GM18909 (cell line): ENCODE measurements around the gene PRICKLE1.
"Not testable (repeated sequence)": the region's sequence is repeated elsewhere in the genome, so short reads cannot be mapped to it uniquely, and the experiment has no call there.

Experiments used
- ATAC-seq: cut with Tn5 transposase; IDR thresholded peaks from one replicate; pipeline ENCODE4 v1.9.1; 2021; ENCODE audit warnings: mild to moderate bottlenecking; ENCODE audit not compliant: unreplicated experiment, poor library complexity

The PRICKLE1 gene

DNA sequence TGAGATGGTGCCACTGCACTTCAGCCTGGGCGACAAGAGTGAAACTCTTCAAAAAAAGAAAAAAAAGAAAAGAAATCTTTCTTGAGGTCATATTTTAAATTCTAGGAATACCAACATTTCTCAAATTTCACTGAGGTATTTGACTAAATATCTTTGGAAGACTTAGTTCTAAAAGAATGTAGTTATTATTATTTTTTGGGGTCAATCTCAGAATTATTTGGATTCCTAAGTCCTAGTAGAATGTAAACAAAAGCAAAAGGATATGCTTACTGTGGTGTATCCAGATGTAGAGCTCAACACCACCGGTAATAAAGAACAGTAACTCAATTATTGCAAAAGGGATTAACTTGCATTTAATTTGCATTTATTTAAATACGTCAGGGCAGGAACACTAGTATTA, 25.0 kb downstream of the PRICKLE1 start:
- no peak for ATAC-seq

DNA sequence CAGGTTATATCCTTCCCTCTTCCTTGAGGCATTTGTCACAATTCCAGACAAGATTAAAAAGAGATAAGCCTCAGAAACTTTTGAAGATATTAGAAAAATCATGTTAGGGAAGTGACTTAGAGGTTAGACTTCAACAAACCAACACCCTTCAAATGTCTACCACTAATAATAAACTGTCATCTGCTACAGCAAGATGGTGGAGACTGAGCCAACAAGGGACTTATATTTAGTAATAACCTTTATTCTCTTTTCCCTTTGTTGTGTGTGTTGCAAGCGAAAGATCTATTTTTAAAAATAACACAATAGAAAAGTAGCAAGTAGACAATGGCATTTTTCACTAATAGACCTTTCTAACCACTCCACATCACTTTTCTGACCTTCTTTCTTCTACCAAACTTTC, 28.6 kb downstream of the PRICKLE1 start:
- no peak for ATAC-seq

DNA sequence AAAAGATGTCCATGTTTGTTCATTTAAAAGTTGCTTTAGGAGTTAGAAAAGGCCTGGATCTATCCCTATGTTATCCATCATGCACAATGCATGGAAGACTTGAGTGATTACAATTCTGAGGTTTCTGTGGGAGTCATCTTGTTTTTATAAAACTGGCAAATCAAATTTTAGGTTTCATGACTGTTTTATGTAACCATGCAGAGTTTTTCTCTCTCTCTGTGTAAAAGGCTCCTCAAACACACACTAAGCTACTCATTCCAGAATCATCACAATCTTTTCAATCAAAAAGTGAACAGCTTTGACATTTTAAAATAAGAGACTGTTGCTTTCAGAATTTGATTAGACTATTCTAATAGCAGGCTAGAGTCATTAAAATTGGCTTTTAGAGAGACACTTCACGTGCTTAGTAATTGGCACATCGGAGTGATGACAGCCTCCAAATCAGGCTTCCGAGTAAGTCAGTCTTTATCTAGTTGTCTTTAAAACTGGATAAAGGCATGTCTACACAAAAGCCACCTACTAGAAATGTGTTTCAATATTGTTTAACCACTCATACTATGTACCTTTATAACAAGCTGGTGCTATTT, 31.9 kb downstream of the PRICKLE1 start:
- ATAC-seq, result no peak

DNA sequence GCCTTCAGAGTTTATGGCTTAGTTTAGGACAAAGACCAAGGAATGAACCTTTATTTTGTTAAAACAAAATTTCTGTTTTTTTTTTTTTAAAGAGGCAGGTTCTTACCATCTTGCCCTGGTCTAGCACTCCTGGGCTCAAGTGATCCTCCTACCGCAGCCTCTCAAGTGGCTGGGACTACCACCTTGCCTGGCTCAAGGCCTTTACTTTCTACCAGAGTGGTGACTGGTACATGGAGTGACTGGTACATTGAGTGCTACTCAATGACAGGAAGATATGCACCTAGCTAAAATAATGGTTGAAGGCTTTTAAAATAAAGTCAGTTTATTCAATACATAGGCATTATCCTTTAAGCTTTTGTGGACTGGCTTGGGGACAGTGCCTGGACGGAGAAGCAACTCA, 32.6 kb downstream of the PRICKLE1 start:
- no peak for ATAC-seq

DNA sequence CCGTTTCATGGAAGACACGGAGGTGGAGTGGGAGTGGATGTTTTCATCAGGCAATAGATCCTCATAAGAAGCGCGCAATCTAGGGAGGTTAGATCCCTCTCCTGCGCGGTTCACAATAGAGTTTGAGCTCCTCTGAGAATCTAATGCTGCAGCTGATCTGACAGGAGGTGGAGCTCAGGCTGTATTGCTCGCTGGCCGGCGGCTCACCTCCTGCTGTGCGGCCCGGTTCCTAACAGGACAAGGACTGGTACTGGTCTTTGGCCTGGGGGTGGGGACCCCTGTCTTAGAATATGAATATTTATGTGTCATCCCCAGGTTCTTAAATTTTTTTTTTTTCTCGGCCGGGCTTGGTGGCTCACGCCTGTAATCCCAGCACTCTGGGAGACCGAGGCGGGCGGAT, 36.7 kb downstream of the PRICKLE1 start:
- no peak for ATAC-seq

DNA sequence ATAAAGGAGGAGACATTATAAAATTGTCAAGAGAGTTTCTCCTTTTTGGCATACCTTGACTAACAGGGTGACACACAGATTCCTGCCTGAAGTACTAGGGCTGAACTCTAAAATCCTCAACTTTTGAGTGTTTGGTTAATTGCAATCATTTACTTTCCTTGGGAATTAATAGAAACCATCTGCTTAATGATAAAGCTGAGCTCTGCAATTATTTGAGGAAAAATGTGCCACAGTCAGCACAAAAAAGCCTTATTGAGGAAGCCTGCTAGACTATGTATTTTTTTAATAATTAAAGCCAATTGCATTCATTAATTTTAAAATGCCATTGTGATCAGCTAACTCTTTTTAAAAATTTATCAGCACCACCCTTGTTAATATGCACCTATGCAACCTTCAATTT, 38.7 kb downstream of the PRICKLE1 start:
- no peak for ATAC-seq

DNA sequence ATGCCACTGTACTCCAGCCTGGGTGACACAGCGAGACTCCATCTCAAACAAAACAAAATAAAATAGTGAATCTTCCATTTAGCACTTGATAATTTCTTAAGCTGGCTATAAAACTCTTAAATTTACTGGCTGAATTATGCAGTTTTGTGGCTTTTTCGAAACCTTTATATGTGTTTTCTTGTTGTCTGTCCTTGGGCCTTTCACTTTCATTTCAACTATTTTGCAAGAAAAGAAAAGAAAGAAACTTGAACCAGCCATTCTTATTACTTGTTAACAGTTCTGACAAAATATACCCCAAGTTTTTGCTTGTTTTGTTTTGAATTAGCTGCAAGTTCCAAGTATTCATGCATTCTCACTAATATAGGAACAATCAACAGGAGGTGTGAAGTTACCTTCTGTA, 42.8 kb downstream of the PRICKLE1 start:
- no peak for ATAC-seq

DNA sequence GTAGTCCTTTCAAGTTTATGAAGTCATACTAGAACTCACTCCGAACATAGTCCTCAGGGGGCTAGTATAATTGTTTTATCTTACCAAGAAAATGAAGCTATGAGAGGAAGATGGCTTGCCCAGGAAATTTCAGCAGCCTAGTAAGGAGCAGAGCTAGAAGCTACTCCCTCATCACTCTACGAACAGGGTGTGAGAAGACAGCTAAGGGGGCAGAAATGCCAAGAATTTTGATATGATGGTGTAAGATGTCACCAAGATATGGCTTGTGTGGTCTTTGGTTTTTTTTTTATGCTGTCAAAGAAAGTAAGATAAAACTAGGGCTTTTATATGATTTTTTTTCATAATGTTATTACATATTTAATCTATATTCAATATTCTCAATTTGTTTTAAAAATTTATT, 47.6 kb downstream of the PRICKLE1 start:
- no peak for ATAC-seq

DNA sequence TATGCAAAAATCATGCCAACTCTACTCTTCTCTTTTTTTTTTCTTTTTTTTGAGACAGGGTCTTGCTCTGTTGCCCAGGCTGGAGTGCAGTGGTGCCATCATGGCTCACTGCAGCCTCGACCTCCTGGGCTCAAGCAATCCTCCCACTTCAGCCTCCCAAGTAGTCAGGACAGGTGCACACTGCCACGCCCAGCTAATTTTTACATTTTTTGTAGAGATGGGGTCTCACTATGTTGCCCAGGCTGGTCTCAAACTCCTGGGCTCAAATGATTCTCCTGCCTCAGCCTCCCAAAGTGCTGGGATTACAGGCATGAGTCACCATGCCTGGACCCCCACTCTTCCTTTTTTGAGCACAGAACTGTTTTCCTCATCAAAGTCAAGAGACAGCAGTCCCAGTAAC, 48.2 kb downstream of the PRICKLE1 start:
- ATAC-seq, result not testable (repeated sequence)

DNA sequence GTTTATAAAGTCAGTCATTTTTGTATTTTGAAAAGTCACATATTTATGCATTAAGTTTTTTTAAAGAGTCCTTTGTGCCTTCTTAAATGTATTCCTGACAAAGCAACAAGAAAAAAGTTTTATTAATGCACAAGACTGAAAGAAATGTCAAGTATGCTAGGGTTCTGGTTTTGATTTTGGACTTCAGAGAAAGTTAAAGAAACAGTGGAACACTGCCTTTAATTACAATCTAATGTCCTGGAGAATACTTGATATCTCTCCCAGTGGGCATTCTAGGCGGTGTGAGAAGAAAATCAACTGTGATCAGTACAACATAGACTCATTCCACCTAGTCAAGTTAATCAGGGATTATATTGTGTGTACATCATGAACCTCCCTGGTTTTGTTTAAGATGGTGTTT, 49.9 kb downstream of the PRICKLE1 start:
- ATAC-seq, result no peak

DNA sequence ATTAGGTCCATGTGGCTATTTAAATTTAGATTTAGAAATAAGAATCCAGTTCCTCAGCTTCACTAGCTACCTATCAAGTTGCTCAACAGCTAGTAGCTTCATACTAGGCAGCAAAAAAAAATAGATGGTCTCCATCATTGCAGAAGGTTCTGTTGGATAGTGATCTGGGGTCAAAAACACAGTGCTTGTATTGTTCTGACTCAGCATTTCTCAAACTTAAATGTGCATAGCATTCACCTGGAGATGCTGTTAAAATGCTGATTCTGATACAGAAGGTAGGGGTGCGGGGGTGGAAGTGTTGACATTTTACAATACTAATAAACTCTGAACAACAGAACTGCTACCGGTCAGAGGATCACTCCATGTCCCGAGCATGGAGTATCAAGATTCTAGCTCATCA, 51.3 kb downstream of the PRICKLE1 start:
- ATAC-seq, result no peak

DNA sequence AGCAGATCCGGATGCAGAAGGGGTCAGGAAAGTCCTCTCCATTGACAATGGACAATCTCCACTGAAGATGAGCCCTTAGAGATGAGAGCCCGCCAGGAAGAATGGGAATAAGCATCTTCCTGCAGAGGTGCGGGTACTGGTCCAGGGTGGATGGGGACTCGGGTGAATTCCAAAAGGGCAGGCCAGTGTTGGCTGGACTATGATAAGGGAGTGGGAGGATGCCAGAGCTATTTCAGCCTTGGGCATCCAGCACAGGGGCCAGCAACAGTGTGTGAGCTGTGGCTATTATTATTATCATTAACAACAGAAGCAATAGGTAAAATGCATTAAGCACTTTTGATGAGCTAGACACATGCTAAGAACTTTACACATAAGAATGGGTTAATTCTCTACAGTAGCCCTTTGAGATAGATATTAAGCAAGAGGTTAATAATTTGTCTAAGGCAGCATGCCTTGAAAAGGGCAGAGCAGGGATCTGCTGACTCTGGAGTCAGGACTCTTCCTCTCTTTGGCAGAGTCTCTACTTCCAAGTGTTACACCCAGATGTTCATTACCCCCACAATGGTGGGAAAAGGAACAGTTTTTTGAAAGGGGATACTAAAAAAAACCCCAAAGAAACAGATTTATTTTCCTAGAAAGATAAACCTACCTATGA, 55.2 kb downstream of the PRICKLE1 start:
- ATAC-seq, result no peak

DNA sequence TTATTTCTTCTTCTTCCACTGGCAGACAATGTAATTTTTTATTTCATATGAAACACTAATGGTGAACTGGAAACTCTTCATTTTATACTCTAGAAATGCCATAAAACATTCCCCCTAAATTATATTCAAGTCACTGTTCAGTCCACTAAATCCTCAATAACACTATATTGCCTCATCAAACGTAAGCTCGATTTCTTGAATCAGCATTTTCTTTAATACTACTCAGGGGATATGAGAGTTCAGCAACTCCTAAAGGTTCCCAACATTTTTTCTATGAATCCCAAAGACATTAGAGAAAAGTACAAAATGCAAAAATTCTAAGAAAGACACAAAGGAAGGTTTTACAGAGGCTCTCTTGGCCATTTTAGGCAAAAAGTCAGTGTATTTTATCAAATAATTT, 59.3 kb downstream of the PRICKLE1 start:
- ATAC-seq, result no peak

DNA sequence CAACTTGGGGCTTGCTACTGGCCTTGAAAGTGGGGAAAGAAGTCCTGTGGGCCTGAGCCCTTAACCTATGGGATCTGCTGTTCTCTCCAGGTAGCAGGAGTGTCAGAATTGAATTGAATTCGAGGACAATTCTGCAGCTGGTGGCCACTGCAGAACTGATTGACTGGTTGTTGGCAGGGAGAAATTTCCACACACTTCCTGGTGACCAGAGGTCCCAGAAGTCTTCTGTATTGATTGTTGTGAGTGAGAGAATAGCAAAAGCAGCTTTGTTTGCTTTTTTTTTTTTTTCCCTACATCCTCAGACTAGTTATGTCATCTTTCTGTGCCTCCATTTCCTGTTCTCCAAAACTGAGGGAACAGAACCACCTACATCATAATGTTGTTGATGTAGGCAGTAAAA, 64.1 kb downstream of the PRICKLE1 start:
- no peak for ATAC-seq

DNA sequence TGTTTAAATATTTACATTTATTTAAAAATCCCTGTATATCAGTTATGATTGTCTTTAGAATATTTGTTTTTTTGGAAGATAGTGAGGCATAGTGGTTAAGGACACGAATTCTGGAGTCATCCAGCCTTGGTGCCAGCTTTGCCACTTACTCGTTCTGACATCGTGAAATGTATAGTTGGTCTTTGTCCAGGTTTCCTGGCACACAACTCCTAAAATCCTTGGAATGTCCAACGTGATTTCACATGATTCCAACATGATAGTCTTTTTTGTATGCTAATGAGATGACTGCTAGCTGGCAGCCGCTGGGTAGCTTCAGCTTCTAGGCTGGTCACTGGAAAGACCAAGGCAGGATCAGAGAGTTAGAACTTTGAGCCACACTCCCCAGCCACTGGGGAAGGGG, 64.8 kb downstream of the PRICKLE1 start:
- ATAC-seq, result no peak

DNA sequence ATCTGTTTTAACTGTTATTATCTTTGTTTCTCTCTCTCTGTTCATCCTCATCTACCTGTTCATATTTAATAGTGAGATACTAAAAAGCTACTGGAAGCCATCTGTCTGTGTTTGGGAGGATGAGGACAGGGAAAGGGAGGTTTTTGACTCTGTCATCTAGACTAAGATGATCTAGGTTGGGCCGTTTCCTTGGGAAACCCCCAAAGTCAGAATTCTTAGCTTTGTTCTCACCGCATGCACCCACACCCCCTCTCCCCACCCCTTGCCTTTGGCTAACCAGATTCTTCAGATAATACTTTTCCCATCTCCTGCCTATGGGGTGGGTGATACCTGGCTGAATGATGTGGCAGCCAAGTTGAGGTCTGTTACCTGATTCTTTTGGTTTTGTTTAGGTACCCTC, 73.0 kb downstream of the PRICKLE1 start:
- no peak for ATAC-seq

DNA sequence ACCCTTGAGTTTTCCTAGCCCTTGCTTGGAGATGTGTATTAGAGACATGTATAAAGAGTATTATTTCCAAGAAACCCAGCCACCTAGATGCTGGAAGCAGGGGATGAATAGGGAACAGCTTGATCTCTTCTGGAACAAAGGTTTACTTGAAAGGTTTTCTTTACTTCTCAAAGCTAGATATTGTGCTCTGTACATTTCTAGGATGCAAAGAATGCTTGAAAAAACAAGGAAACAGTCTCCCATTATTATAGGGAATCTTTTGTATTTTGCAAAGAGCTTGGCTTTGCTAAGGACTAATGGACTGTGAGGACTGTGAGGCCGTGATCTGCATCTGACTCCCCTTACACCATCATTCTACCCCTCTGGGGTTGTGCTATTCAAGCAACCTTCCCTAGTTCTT, 77.9 kb downstream of the PRICKLE1 start:
- no peak for ATAC-seq

DNA sequence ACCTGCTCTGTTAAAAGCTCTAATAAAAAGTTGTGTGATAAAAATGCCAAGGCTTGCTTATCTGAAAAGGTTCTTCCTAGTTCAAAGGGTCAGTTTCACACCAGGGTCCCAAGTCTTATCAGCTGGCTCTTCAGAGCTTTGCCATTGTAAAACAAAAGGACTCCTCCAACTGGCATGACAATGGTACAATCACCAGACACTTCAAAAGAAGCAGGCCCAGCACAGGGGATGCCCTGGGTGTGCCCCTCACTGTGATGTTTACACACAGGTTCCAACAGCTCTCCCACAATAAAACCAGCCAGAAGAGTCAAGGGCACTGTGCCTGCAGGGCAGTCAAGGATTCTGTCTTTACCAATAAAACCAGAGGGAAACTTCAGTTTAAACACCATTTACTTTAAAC, 78.7 kb downstream of the PRICKLE1 start:
- no peak for ATAC-seq

DNA sequence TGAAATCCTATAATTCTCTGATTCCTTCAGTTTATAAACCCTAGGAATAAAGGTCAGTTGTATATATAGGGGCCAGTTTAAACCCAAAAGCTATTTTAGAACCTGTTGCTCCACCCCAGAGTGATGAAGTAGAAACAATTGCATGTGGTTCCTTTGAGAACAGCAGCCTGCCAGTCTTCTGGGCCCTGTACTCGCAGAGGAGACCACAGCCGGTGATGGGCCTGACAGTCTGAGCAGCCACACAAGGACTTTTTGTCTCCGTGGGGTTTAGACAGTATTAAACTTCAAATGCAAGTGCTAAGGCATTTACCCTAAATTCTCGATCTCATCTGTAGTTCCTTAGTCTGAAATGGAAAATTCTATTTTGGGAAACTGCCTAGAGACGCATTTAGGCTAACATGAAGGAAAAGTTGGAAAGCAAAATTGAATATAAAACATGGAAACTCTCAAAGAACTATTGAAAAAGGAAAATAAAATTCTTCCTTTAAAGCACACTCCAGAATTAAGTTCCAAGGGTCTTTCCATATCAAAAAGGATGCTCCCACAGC, 80.6 kb downstream of the PRICKLE1 start:
- ATAC-seq, result no peak

DNA sequence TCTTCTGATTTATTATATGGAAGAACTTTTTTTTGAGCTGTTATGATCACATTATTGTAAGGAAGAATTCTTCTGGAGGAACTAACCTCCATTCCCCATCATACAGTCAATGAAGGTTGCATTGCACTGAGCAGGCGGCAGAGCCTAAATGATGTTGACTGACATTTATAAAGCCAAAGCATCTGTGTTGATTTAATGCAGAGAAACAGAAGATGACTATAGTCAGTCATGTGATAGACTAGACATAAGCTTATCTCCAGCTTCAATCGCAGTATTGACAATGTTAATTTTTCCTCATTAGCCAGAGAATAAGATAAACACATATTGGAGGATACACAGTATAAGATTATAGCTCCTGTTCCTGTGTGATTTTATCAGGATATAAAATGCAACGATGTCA, 82.0 kb downstream of the PRICKLE1 start:
- ATAC-seq, result no peak

DNA sequence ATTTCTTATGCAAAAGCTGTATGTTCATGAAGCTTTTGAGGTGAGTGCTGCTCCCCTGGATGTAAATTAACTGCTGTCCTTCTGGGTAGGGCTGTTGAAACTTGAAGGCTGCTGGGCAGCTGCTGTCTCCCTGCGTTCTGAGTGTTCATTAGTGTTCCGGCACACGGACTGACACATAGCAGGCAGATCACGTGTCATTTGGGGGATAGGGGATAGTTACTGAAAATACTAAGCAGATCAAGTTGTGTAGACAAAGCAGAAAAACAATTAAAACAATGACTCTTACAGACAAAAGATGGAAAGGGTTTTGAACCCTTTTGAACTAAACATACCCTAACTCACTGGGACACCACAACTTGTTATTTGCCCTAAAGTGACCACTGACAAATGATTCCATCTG, 82.5 kb downstream of the PRICKLE1 start:
- no peak for ATAC-seq

DNA sequence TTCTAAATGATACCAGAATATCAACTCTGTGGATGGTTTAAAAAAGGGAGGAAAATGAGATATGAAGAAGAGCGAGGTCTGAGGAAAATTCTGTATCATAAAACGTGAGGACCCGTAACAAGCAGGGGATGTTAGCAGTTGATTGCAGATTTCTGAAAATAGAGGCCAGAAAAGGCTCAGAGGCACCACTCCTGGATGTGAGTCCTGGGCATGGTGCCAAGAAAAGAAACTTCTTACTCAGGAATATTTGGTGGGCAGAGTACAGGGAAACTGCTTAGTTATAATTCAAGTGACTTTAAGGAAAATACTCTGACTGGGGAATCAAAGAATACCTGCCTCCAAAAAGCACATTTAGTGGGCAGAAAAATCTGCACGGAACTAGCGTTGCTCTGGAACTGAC, 85.5 kb downstream of the PRICKLE1 start:
- ATAC-seq, result no peak
